Measurements from ENCODE around the gene CDH19.

Gene CDH19

GRCh38 chr18:66601649-66602048, 2.2 kb downstream of the CDH19 start:
- ATAC-seq (no peak), DNase-seq (no peak)
- Mint-ChIP-seq H3K27me3 (no peaks in the 10 kb centered on the region), H3K9me3 (peaks cover 4 to 6% of the 10 kb centered on the region in 2 donors), H3K4me1 (no peaks in the 10 kb centered on the region), H3K27ac (no peak overlapping the region), H3K4me3 (no peak overlapping the region)

DNA sequence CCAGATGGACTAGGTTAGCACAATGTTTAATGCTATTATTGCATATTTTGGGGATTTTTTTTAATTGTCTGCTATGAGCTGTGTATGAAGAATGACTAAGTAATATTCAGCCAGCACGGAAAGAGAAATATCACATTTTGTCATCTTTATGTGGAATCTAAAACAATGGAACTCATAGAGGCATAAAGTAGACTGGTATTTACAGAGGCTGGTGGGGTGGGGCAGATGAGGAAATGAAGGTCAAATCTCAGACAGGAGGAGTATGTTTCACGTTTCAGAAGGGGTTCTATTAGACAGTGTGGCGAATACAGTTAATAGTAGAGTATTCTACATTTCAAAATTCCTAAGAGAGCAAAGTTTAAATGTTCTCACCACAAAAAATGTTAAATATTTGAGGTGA, 4.7 kb downstream of the CDH19 start:
- no peak for DNase-seq
- no peaks in the 10 kb centered on the region for H3K4me1 Mint-ChIP-seq
- H3K9me3 Mint-ChIP-seq, result peaks cover 8 to 14% of the 10 kb centered on the region in 2 donors
- no peaks in the 10 kb centered on the region for H3K27me3 Mint-ChIP-seq
- no peak overlapping the region for H3K4me3 Mint-ChIP-seq
- H3K27ac Mint-ChIP-seq, result no peak overlapping the region
- no peak for ATAC-seq

- no peak overlapping the region for H3K4me3 Mint-ChIP-seq
Observed at GRCh38 chr18:66587430-66587829, 16.5 kb downstream of the CDH19 start.

DNA sequence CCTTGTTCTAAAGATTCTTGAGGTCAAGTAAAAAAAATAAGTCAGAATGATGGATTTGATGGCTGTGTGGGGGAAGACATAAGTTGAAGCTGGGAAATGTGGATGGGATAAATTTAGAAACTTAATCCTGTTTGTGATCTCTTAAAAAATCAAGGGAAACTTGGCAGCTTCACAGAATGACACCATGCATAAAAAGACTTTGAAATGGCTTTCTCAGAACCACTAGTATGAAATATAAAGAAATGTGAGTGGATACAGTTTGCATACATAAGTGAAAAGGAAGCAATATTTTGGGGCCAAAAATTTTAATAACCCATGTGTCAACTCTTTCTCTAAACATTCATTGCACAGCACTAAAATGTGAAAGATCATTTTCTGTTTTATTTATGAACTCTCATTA, 21.7 kb downstream of the CDH19 start:
- Mint-ChIP-seq H3K4me1 (no peaks in the 10 kb centered on the region), H3K27ac (no peak overlapping the region)
- ATAC-seq, result no peak

More at GRCh38 chr18:66587430-66587829, 16.5 kb downstream of the CDH19 start:
- H3K27ac Mint-ChIP-seq, result no peak overlapping the region
- DNase-seq (no peak), ATAC-seq (no peak)
- no peaks in the 10 kb centered on the region for H3K27me3 Mint-ChIP-seq
- H3K4me1 Mint-ChIP-seq, result no peaks in the 10 kb centered on the region
- H3K9me3 Mint-ChIP-seq, result no peaks in the 10 kb centered on the region

GRCh38 chr18:66575263-66575662, 28.6 kb downstream of the CDH19 start:
- ATAC-seq, result no peak
- Mint-ChIP-seq H3K27ac (no peak overlapping the region), H3K4me1 (no peaks in the 10 kb centered on the region), H3K9me3 (no peaks in the 10 kb centered on the region), H3K27me3 (no peaks in the 10 kb centered on the region), H3K4me3 (no peak overlapping the region)
- DNase-seq, result no peak

More for the DNA sequence above, 21.7 kb downstream of the CDH19 start:
- DNase-seq, result no peak
- Mint-ChIP-seq H3K9me3 (no peaks in the 10 kb centered on the region), H3K27me3 (no peaks in the 10 kb centered on the region), H3K4me3 (no peak overlapping the region)

DNA sequence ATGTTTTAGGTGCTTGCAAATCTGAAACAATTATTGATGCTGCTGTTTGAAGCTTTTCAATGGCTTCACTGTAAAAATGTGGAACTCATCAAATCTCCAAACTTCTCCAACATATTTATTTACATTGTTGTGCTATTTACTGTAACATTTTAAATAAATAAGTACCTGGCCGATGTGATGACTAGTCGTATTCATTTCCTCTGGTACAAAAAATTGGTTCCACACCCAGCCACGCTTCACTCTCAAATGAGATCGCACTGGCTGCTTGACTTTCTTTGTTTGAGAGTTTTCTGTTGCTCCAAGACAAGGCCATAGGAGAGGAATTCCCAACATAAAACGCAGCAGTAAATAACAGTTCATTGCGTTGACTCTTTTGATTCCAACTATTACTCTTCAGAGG, 32.0 kb downstream of the CDH19 start:
- DNase-seq (no peak), ATAC-seq (no peak)
- H3K4me1 Mint-ChIP-seq, result no peaks in the 10 kb centered on the region
- H3K27ac Mint-ChIP-seq, result no peak overlapping the region
- peaks cover 0 to 1% of the 10 kb centered on the region in 2 donors for H3K9me3 Mint-ChIP-seq
- no peak overlapping the region for H3K4me3 Mint-ChIP-seq
- H3K27me3 Mint-ChIP-seq, result no peaks in the 10 kb centered on the region

GRCh38 chr18:66566616-66567015, 37.3 kb downstream of the CDH19 start:
- DNase-seq (no peak), ATAC-seq (no peak)
- Mint-ChIP-seq H3K4me1 (no peaks in the 10 kb centered on the region), H3K27me3 (no peaks in the 10 kb centered on the region), H3K27ac (no peak overlapping the region), H3K4me3 (no peak overlapping the region), H3K9me3 (peaks cover 0 to 7% of the 10 kb centered on the region in 2 donors)

- Mint-ChIP-seq H3K27me3 (no peaks in the 10 kb centered on the region), H3K9me3 (peaks cover 0 to 7% of the 10 kb centered on the region in 2 donors), H3K4me3 (no peak overlapping the region), H3K4me1 (no peaks in the 10 kb centered on the region), H3K27ac (no peak overlapping the region)
- ATAC-seq, result no peak
- no peak for DNase-seq
Observed at GRCh38 chr18:66564236-66564635, 39.7 kb downstream of the CDH19 start.

GRCh38 chr18:66562279-66562678, 41.6 kb downstream of the CDH19 start:
- Mint-ChIP-seq H3K27ac (no peak overlapping the region), H3K4me3 (no peak overlapping the region), H3K9me3 (peaks cover 0 to 7% of the 10 kb centered on the region in 2 donors), H3K4me1 (no peaks in the 10 kb centered on the region), H3K27me3 (no peaks in the 10 kb centered on the region)
- no peak for DNase-seq
- no peak for ATAC-seq

DNA sequence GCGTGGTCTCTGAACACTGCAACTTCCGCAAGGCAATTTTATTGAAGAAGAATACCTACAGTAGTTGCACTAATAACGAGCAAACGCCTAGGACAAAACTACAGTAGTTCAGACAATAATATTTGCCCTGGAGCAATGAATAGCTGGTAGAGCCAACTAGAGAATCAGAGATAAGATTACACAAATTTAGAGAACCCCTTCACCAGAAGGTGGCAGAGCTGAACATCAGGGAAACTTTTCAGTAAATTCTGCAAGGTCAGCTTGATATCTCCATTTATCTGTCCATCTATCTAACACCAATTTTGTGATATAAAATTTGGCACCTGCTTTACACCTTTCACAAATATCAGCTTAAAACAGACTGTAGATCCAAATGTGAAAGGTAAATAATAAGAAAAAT, 43.8 kb downstream of the CDH19 start:
- ATAC-seq (no peak), DNase-seq (no peak)
- no peak overlapping the region for H3K4me3 Mint-ChIP-seq
- H3K9me3 Mint-ChIP-seq, result no peaks in the 10 kb centered on the region
- no peak overlapping the region for H3K27ac Mint-ChIP-seq
- H3K27me3 Mint-ChIP-seq, result no peaks in the 10 kb centered on the region
- H3K4me1 Mint-ChIP-seq, result no peaks in the 10 kb centered on the region

- ATAC-seq (no peak), DNase-seq (no peak)
- Mint-ChIP-seq H3K27me3 (no peaks in the 10 kb centered on the region), H3K4me1 (no peaks in the 10 kb centered on the region), H3K9me3 (no peaks in the 10 kb centered on the region), H3K27ac (no peak overlapping the region), H3K4me3 (no peak overlapping the region)
Observed at GRCh38 chr18:66558773-66559172, 45.1 kb downstream of the CDH19 start.

DNA sequence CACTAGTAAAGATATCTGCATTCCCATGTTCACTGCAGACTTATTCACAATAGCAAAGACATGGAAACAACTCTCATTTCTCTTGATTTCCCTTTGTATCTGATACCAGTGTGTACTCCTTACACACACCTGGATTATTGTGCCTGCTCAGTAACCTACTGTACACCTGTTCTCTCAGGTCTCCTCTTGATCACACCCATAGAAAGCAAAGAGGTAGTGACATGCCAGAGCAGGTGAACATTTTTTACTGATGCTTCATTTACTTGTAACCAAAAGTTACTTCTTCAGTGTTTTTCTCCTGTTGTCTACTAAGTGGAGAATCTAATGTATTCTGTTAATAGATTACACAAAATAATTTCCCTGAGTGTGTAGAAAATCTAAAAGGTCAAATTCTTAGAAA, 46.8 kb downstream of the CDH19 start:
- Mint-ChIP-seq H3K4me1 (no peaks in the 10 kb centered on the region), H3K27ac (no peak overlapping the region), H3K4me3 (no peak overlapping the region), H3K9me3 (no peaks in the 10 kb centered on the region), H3K27me3 (no peaks in the 10 kb centered on the region)
- DNase-seq (no peak), ATAC-seq (no peak)

DNA sequence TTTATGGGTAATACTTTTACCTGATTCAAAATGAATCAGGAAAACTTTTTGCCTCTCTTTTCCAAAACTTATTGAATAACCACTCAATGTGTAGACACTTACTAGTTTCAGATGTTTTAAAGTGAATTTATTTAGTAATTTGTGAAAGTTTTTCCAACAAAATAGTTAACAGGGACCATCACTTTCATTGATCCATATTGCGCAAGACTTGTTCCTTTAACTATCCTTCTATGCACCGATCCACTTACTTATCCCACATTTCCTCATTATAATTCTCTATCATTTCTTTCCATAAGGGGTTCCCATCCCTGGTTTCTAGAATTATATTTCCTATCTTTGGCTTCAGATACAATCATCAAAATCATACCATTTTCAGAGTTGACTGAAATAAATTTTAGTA, 48.3 kb downstream of the CDH19 start:
- ATAC-seq (no peak), DNase-seq (no peak)
- Mint-ChIP-seq H3K9me3 (no peaks in the 10 kb centered on the region), H3K27ac (no peak overlapping the region), H3K27me3 (no peaks in the 10 kb centered on the region), H3K4me1 (no peaks in the 10 kb centered on the region), H3K4me3 (no peak overlapping the region)

- DNase-seq (no peak), ATAC-seq (no peak)
- no peak overlapping the region for H3K27ac Mint-ChIP-seq
- H3K4me1 Mint-ChIP-seq, result no peaks in the 10 kb centered on the region
- no peaks in the 10 kb centered on the region for H3K27me3 Mint-ChIP-seq
- H3K4me3 Mint-ChIP-seq, result no peak overlapping the region
- H3K9me3 Mint-ChIP-seq, result no peaks in the 10 kb centered on the region
Observed at GRCh38 chr18:66553824-66554223, 50.1 kb downstream of the CDH19 start.

GRCh38 chr18:66550366-66550765, 53.5 kb downstream of the CDH19 start:
- Mint-ChIP-seq H3K27me3 (no peaks in the 10 kb centered on the region), H3K4me1 (no peaks in the 10 kb centered on the region), H3K4me3 (no peak overlapping the region), H3K9me3 (peaks cover 8 to 19% of the 10 kb centered on the region in 2 donors), H3K27ac (no peak overlapping the region)
- DNase-seq (no peak), ATAC-seq (no peak)

DNA sequence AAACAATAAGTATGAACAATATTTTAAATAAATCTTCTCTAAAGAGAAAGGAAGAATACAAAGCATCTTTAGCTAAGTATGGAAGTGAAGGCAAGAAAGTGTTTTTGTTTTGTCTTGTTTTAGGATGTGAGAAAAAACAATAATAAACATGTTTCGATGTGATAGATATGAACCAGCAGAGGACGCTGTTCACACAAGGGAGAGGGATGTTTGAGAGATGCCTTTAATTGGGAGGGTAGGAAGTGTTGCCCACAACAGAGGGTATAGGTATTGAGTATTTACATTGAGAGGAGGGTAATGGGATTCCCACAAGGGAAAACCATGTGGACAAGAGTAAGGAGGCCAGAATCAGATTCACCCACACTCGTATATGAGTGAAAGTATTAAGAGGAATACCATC, 55.1 kb downstream of the CDH19 start:
- ATAC-seq, result no peak

DNA sequence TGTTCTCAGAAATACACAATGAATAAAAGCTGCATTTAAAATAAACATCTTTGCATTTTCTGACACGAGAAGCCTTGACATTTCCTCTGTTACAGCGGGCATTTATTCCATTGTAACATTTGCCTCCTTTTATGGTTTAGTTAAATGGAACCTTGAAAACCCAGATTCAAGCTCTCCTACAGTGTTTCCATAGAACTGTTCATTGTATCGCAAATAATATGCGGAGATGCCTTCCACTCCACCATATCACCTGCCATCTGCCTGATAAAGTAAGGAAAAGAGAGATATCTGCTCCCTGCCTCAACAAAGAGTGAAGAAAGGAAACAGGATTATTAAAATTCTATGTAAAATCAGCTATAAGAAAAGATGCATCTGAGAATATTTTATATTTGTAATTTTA, 69.8 kb downstream of the CDH19 start:
- H3K4me3 Mint-ChIP-seq, result no peak overlapping the region
- ATAC-seq, result no peak
- no peaks in the 10 kb centered on the region for H3K9me3 Mint-ChIP-seq
- no peaks in the 10 kb centered on the region for H3K4me1 Mint-ChIP-seq
- no peak for DNase-seq
- H3K27ac Mint-ChIP-seq, result no peak overlapping the region
- no peaks in the 10 kb centered on the region for H3K27me3 Mint-ChIP-seq

More for the DNA sequence above, 55.1 kb downstream of the CDH19 start:
- H3K9me3 Mint-ChIP-seq, result peaks cover 8 to 19% of the 10 kb centered on the region in 2 donors
- no peak overlapping the region for H3K27ac Mint-ChIP-seq
- no peak overlapping the region for H3K4me3 Mint-ChIP-seq
- no peaks in the 10 kb centered on the region for H3K27me3 Mint-ChIP-seq
- no peaks in the 10 kb centered on the region for H3K4me1 Mint-ChIP-seq
- no peak for DNase-seq
